ENCODE measurements around the gene SPTBN1.

- no peak for TF ChIP-seq CTCF (conservative IDR thresholded peaks at IDR 0.05; ENCODE audit: low read length)
- TF ChIP-seq EZH2phosphoT487 (IDR thresholded peaks at IDR 0.05; ENCODE audit: borderline replicate concordance): no peak
Measured at GRCh38 chr2:54608224-54608623, 152.1 kb downstream of the SPTBN1 start.
